Measurements from ENCODE around the gene TBC1D22A.

TBC1D22A gene

GRCh38 chr22:47176573-47177333 is 414.3 kb downstream of the TBC1D22A start:
- DNase-seq = no peak

GRCh38 chr22:47177334-47177815 is 414.9 kb downstream of the TBC1D22A start:
- DNase-seq = no peak

- DNase-seq = no peak
Measured at GRCh38 chr22:47178339-47178738, 415.9 kb downstream of the TBC1D22A start.

GRCh38 chr22:47180796-47181195 is 418.3 kb downstream of the TBC1D22A start:
- DNase-seq = no peak

- DNase-seq = no peak
Measured at GRCh38 chr22:47187176-47187957, 424.9 kb downstream of the TBC1D22A start.

GRCh38 chr22:47188261-47189055 is 426.0 kb downstream of the TBC1D22A start:
- DNase-seq = no peak

- no peak for DNase-seq
Measured at GRCh38 chr22:47189056-47189916, 426.8 kb downstream of the TBC1D22A start.

- DNase-seq = no peak
Measured at GRCh38 chr22:47190276-47190956, 428.0 kb downstream of the TBC1D22A start.

- DNase-seq = no peak
Measured at GRCh38 chr22:47190957-47191670, 428.7 kb downstream of the TBC1D22A start.

- DNase-seq = no peak
Measured at GRCh38 chr22:47191671-47192650, 429.5 kb downstream of the TBC1D22A start.

- no peak for DNase-seq
Measured at GRCh38 chr22:47192651-47193437, 430.4 kb downstream of the TBC1D22A start.

- no peak for DNase-seq
Measured at GRCh38 chr22:47193606-47194329, 431.3 kb downstream of the TBC1D22A start.

GRCh38 chr22:47194476-47195155 is 432.2 kb downstream of the TBC1D22A start:
- DNase-seq = no peak

- DNase-seq = no peak
Measured at GRCh38 chr22:47195156-47195483, 432.7 kb downstream of the TBC1D22A start.

- no peak for DNase-seq
Measured at GRCh38 chr22:47195484-47196165, 433.2 kb downstream of the TBC1D22A start.

GRCh38 chr22:47196166-47196849 is 433.9 kb downstream of the TBC1D22A start:
- DNase-seq = no peak

Measured in T1000 (cell line).